Pancreas (tissue), 10 donors: ENCODE measurements around the gene EFHC1. TPM values are rescaled to one million over a fixed set of nuclear protein-coding genes. Genes with fewer than 3 reads are reported as not detected.

Experiments used
- ATAC-seq, 4 donors: fragments of 200-7000 bp; cut with Tn5 transposase; one replicate each; pipeline versions ENCODE4 v1.8.0 to v1.9.1; 2020; ENCODE audit warnings: mild to moderate bottlenecking in 4 of 4, moderate library complexity in 4 of 4
- DNase-seq, 6 donors: peaks; one replicate each; pipeline ENCODE4 v3.0.0-alpha.2; 2020
- FAIRE-seq: peaks from 2 replicates; lab custom pipeline; 2012; peaks lifted over from hg19 to GRCh38; lab: Jason Lieb, UNC
- H3K27ac ChIP-seq, 4 donors: fragments of 200-600 bp; sonication (generic); 1 replicate in 3 of 4; 2 replicates in 1 of 4; pipeline versions ENCODE4 v1.5.0 to v1.8.0; 2020
- H3K27me3 ChIP-seq, 4 donors: fragments of 200-600 bp; one replicate each; pipeline ENCODE4 v1.8.0; 2021
- H3K36me3 ChIP-seq, 3 donors: fragments of 200-600 bp; sonication (generic) in 1 of 3; one replicate each; pipeline versions ENCODE4 v1.5.0 to v1.8.0; 2020 to 2021
- H3K4me1 ChIP-seq, 3 donors: fragments of 200-600 bp; one replicate each; pipeline ENCODE4 v1.8.0; 2021
- H3K4me3 ChIP-seq, 4 donors: fragments of 200-600 bp; sonication (generic) in 2 of 4; one replicate each; pipeline versions ENCODE4 v1.5.0 to v1.8.0; 2020 to 2021
- H3K9me3 ChIP-seq, 4 donors: fragments of 200-600 bp; one replicate each; pipeline ENCODE4 v1.8.0; 2021
- WGBS, 2 donors: extraction: QIAGEN DNeasy Blood & Tissue Kit; methylation state at CpG; one replicate each; pipeline ENCODE4 v1.1.7; 2013; 5-methylcytosine and 5-hydroxymethylcytosine counted together
- intact Hi-C, 3 donors: fragments of 100-400 bp; cut with DNase I; formaldehyde crosslinking; loops; one replicate each; pipeline versions ENCODE4 v1.11.1 to v1.14.2; 2022
- polyA plus RNA-seq, 2 donors: library from polyadenylated mRNA; stranded (reverse); fragments of 200-250 nt; gene quantifications; one replicate each; pipeline ENCODE4 v1.2.3, GENCODE V29; 2013
- total RNA-seq, 6 donors: library from RNA; stranded (reverse); fragmentation: NEBNext Ultra II Directional in 4 of 6; extraction: Animal tissue kit (Norgen Biotek cat#: 25700) in 4 of 6; gene quantifications; one replicate each; pipeline versions ENCODE4 v1.2.1 to v1.2.4, GENCODE V29; 2021 to 2023
- TF ChIP-seq, protein P1 (sequence below), 4 donors: fragments of 200-600 bp; sonication (generic) in 3 of 4; IDR thresholded peaks; one replicate each; pipeline versions ENCODE4 v1.5.0 to v1.8.0; 2021; ENCODE audit warnings: antibody characterized with exemption in 4 of 4
- donor health status: healthy with polysubstance abuse.
- donor health status: DM: no; HTN: no; CAD: no; lungs with moderate emphysema.
- donor health status: DM: no; HTN: no; CAD: no.
- donor health status: control.
- donor health status: control.
- donor health status: Bipolar disorder and iron deficiency.
- donor health status: DM: yes; HTN: yes; CAD: no.
- donor health status: DM: no; HTN: no; CAD: no.
- donor health status: DM: no; HTN: no; CAD: no.
- donor health status: DM: yes; HTN: yes; CAD: no.

Gene EFHC1
- total and polyA plus RNA-seq, 8 donors, result 5.5 to 39.0 (median 10.4) TPM

GRCh38 chr6:52515219-52515960, 95.2 kb downstream of the EFHC1 start:
- intact Hi-C loops, result loop anchor here in 1 of 3 donors (10.0 kb wide), 1 partner anchor 49 kb away; no protein-coding TSS in a partner anchor
- Histone ChIP-seq H3K4me1 (peaks cover 0 to 8% (median 0%) of the 10 kb centered on the region in 3 donors), H3K36me3 (no peaks in the 10 kb centered on the region), H3K9me3 (no peaks in the 10 kb centered on the region), H3K27ac (no peak overlapping the region), H3K4me3 (no peak overlapping the region), H3K27me3 (no peaks in the 10 kb centered on the region)
- FAIRE-seq (no peak), ATAC-seq (no peak), DNase-seq (no peak)
- TF ChIP-seq, protein P1, sequence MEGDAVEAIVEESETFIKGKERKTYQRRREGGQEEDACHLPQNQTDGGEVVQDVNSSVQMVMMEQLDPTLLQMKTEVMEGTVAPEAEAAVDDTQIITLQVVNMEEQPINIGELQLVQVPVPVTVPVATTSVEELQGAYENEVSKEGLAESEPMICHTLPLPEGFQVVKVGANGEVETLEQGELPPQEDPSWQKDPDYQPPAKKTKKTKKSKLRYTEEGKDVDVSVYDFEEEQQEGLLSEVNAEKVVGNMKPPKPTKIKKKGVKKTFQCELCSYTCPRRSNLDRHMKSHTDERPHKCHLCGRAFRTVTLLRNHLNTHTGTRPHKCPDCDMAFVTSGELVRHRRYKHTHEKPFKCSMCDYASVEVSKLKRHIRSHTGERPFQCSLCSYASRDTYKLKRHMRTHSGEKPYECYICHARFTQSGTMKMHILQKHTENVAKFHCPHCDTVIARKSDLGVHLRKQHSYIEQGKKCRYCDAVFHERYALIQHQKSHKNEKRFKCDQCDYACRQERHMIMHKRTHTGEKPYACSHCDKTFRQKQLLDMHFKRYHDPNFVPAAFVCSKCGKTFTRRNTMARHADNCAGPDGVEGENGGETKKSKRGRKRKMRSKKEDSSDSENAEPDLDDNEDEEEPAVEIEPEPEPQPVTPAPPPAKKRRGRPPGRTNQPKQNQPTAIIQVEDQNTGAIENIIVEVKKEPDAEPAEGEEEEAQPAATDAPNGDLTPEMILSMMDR (IDR thresholded peaks at IDR 0.05), result no peak
- WGBS, 2 donors, result 60 to 78% methylated on average over 2 of the region's 2 CpGs

GRCh38 chr6:52516269-52516668, 96.1 kb downstream of the EFHC1 start:
- H3K27ac ChIP-seq, result no peak overlapping the region
- intact Hi-C loops, result loop anchor here in 1 of 3 donors (10.0 kb wide), 1 partner anchor 49 kb away; no protein-coding TSS in a partner anchor
- no peaks in the 10 kb centered on the region for H3K9me3 ChIP-seq
- H3K4me3 ChIP-seq, result no peak overlapping the region
- DNase-seq (no peak), ATAC-seq (no peak), FAIRE-seq (no peak)
- H3K36me3 ChIP-seq, result no peaks in the 10 kb centered on the region
- H3K4me1 ChIP-seq, result peaks cover 0 to 8% (median 0%) of the 10 kb centered on the region in 3 donors
- 79 to 90% methylated on average over 1 of the region's 1 CpG for WGBS, 2 donors
- TF ChIP-seq, protein P1 (IDR thresholded peaks at IDR 0.05), result no peak
- no peaks in the 10 kb centered on the region for H3K27me3 ChIP-seq

GRCh38 chr6:52516943-52517342, 96.8 kb downstream of the EFHC1 start:
- peaks cover 0 to 8% (median 0%) of the 10 kb centered on the region in 3 donors for H3K4me1 ChIP-seq
- no peaks in the 10 kb centered on the region for H3K9me3 ChIP-seq
- no peak overlapping the region for H3K27ac ChIP-seq
- TF ChIP-seq, protein P1 (IDR thresholded peaks at IDR 0.05), result no peak
- no peak for FAIRE-seq
- intact Hi-C loops, result loop anchor here in 1 of 3 donors (10.0 kb wide), 1 partner anchor 48 kb away; no protein-coding TSS in a partner anchor
- no peaks in the 10 kb centered on the region for H3K36me3 ChIP-seq
- DNase-seq, result no peak
- WGBS, 2 donors, result 97 to 98% methylated on average over 3 of the region's 3 CpGs
- no peak for ATAC-seq
- H3K27me3 ChIP-seq, result no peaks in the 10 kb centered on the region
- no peak overlapping the region for H3K4me3 ChIP-seq

- ATAC-seq (peak; percentile 86 to 95 (median 93)), DNase-seq (peak in 5 of 6 donors; percentile 66 to 84 (median 74)), FAIRE-seq (no peak)
- TF ChIP-seq, protein P1 (IDR thresholded peaks at IDR 0.05), result no peak
- Histone ChIP-seq H3K27me3 (no peaks in the 10 kb centered on the region), H3K4me1 (peaks cover 0 to 12% (median 0%) of the 10 kb centered on the region in 3 donors), H3K27ac (peak overlapping the region in 2 of 4 donors; percentile 58 to 81), H3K36me3 (no peaks in the 10 kb centered on the region), H3K9me3 (no peaks in the 10 kb centered on the region), H3K4me3 (no peak overlapping the region)
- WGBS, 2 donors, result 71 to 84% methylated on average over 14 of the region's 14 CpGs
- intact Hi-C loops, result loop anchor here in 1 of 3 donors (10.0 kb wide), 1 partner anchor 47 kb away; no protein-coding TSS in a partner anchor
Observed at GRCh38 chr6:52517502-52518278, 97.5 kb downstream of the EFHC1 start.
